ENCODE results near the gene SYT1. TPM values are rescaled to one million over a fixed set of nuclear protein-coding genes. Genes with fewer than 3 reads are reported as not detected.

SYT1 gene
- total RNA-seq, 2 donors from 2014 or later = 1.3 to 1.9 TPM

GRCh38 chr12:79351251-79351650 lies 486.7 kb downstream of the SYT1 start:
- DNase-seq (ENCODE audit: low spot score) (no peak), ATAC-seq (ENCODE audit: insufficient number of reproducible peaks, low FRiP score, low read depth) (no peak)
- Histone ChIP-seq H3K27me3 (replicated peaks; ENCODE audit: insufficient read depth) (no peaks in the 10 kb centered on the region), H3K36me3 (no peaks in the 10 kb centered on the region), H3K4me3 (no peak overlapping the region), H3K9me3 (no peaks in the 10 kb centered on the region), H3K4me1 (ENCODE audit: control insufficient read depth in 1 of 2, low read depth in 2 of 2) (no peaks in the 10 kb centered on the region), H3K27ac (no peak overlapping the region)
- no peak for TF ChIP-seq CTCF (IDR thresholded peaks at IDR 0.05)

GRCh38 chr12:79356216-79356615 lies 491.6 kb downstream of the SYT1 start:
- Histone ChIP-seq H3K27me3 (replicated peaks; ENCODE audit: insufficient read depth) (no peaks in the 10 kb centered on the region), H3K4me3 (no peak overlapping the region), H3K4me1 (ENCODE audit: control insufficient read depth in 1 of 2, low read depth in 2 of 2) (no peaks in the 10 kb centered on the region), H3K9me3 (no peaks in the 10 kb centered on the region), H3K27ac (no peak overlapping the region), H3K36me3 (no peaks in the 10 kb centered on the region)
- DNase-seq (ENCODE audit: low spot score) = no peak
- no peak for TF ChIP-seq CTCF (IDR thresholded peaks at IDR 0.05)
- no peak for ATAC-seq (ENCODE audit: insufficient number of reproducible peaks, low FRiP score, low read depth)

- no peak overlapping the region for H3K4me3 ChIP-seq
- no peaks in the 10 kb centered on the region for H3K9me3 ChIP-seq
- H3K36me3 ChIP-seq = no peaks in the 10 kb centered on the region
- no peak for ATAC-seq (ENCODE audit: insufficient number of reproducible peaks, low FRiP score, low read depth)
- H3K27me3 ChIP-seq (replicated peaks; ENCODE audit: insufficient read depth) = no peaks in the 10 kb centered on the region
- no peak overlapping the region for H3K27ac ChIP-seq
- no peak for TF ChIP-seq CTCF (IDR thresholded peaks at IDR 0.05)
- H3K4me1 ChIP-seq (ENCODE audit: control insufficient read depth in 1 of 2, low read depth in 2 of 2) = no peaks in the 10 kb centered on the region
- no peak for DNase-seq (ENCODE audit: low spot score)
Observed at GRCh38 chr12:79357048-79357447, 492.5 kb downstream of the SYT1 start.

- Histone ChIP-seq H3K36me3 (no peaks in the 10 kb centered on the region), H3K4me3 (no peak overlapping the region), H3K27me3 (replicated peaks; ENCODE audit: insufficient read depth) (no peaks in the 10 kb centered on the region), H3K4me1 (ENCODE audit: control insufficient read depth in 1 of 2, low read depth in 2 of 2) (no peaks in the 10 kb centered on the region), H3K27ac (no peak overlapping the region), H3K9me3 (no peaks in the 10 kb centered on the region)
- ATAC-seq (ENCODE audit: insufficient number of reproducible peaks, low FRiP score, low read depth) (no peak), DNase-seq (ENCODE audit: low spot score) (no peak)
- no peak for TF ChIP-seq CTCF (IDR thresholded peaks at IDR 0.05)
Observed at GRCh38 chr12:79358716-79359300, 494.2 kb downstream of the SYT1 start.

- H3K4me3 ChIP-seq = no peak overlapping the region
- H3K9me3 ChIP-seq = no peaks in the 10 kb centered on the region
- TF ChIP-seq CTCF (IDR thresholded peaks at IDR 0.05) = no peak
- H3K36me3 ChIP-seq = no peaks in the 10 kb centered on the region
- H3K27me3 ChIP-seq (replicated peaks; ENCODE audit: insufficient read depth) = no peaks in the 10 kb centered on the region
- H3K4me1 ChIP-seq (ENCODE audit: control insufficient read depth in 1 of 2, low read depth in 2 of 2) = no peaks in the 10 kb centered on the region
- no peak overlapping the region for H3K27ac ChIP-seq
- DNase-seq (ENCODE audit: low spot score) (no peak), ATAC-seq (ENCODE audit: insufficient number of reproducible peaks, low FRiP score, low read depth) (no peak)
Observed at GRCh38 chr12:79360286-79360685, 495.7 kb downstream of the SYT1 start.

Measured in thoracic aorta (tissue), 2 donors.